Measurements from ENCODE around the gene HOXB5. TPM values are rescaled to one million over a fixed set of nuclear protein-coding genes. Genes with fewer than 3 reads are reported as not detected.

The HOXB5 gene
- not detected in 2 replicates for total RNA-seq

DNA sequence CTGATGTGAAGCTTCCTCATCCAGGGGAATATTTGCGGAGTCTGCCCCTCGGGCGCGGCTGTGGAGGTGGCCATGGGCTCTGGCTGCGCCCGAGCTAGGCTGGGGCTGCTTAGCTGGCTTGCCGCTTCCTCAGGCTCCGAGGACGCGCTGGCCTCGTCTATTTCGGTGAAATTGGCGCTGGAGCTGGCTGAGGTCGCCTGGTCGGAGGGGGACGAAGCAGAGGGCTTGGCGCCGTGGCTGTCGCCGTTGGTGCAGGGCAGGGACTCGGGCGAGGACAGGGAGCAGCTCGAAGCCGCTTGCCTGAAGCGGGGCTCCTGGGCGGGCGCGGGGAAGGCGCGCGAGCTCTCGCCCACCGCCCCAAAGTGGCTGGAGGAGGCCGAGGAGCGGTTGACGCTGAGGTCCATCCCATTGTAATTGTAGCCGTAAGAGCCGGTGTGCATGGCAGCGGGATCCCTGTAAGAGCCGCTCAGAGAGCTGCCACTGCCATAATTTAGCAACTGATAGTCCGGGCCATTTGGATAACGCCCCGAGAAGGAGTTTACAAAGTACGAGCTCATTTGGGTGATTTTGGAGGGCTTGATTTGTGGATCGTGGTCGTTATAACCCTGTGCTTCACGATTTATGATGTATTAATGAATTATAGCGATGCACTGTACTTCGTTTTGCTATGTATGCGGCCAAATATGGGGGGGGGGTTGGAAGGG lies at the start of gene HOXB5:
Gene HOXB5 (minus strand): TSS at position 654 of the 704 bp plus-strand sequence. CDS start 97 bp downstream, at position 557.

DNA sequence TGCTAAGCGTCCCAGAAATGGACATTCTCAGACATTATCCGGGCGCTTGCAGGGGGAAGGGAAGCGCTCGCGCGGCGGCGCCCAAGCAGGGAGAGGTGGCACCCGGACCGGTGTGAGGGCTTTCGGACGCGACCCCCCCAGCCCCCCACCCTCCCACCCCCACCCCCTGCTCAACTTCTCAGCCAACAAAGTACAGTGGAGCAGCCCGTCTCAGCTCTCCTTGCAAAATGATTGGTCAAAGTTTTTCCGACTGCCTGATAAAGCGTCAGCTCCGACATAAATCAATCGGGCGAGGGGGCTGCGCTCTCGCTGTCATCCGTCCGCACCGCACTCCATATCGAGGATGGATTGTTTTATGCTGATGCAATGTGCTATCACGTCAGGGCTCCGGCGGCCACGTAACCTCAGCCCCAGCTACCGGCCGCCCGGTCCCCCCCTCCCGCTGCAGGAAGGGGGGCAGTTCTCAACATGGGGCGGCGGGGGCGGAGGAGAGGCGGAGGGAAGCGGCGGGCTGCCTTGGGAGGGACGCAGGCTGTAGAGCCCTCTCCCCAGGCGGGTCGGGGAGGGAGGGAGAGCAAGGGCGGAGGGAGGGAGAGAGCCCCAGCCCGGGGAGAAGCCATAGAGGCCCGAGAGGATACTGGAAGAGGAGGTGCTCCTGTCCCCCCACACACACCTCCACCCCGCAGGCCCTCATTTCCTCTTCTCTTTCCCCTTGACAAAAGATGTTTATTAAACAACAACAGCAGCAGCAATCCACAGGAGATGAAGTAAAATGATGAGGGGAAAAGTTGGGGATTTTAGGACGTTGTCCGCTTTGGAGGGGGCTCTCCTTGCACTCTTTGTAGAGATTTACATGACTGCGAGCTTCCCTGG lies 32.9 kb upstream of the HOXB5 start, which contains the start of gene HOXB9:
Gene HOXB9 (minus strand): TSS at position 114 of the 873 bp plus-strand sequence. CDS start 89 bp downstream, at position 25.

DNA sequence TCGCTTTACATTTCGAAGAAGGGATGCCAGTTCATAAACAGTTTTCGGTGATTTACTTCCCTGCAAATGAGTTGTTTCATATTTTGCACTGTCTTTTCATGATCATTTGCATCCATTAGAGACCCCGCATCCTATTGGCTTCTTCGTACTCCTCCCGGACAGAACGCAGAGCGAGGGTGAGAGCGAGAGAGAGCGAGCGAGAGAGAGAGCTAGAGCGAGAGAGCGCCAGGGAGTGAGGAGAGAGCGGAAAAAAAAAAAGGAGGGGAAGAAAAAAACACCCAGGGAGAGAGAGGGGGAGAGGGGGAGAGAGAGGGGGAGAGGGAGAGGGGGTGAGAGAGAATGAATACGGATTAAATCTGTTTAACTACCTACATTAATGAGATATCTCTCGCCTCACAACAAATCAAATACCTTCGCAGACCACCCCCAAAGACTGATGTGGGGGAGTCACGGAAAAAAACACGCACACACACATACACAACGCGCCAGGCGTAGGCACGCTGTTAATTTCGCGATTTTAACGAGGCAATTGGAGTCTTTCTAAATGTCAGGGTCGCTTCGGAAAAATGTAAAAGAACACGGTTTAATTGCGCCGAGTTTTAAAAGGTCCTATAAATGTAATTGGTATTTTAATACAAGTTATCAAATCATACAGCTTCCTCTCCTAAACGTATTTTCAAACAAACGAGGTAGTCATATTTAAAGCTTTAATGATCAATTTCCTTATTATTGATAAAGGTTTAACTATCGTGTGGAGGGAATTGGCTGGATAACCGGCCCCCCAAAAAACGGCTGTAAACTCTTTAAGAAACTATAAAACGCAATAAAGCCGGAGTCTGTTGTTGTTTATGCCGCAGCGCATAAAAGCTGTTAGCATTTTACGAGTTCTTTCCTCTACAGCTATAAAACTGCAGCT lies 21.7 kb upstream of the HOXB5 start, which contains the start of gene HOXB8:
Gene HOXB8 (minus strand): TSS at position 246 of the 916 bp plus-strand sequence. CDS start 588 bp downstream, outside the sequence.

DNA sequence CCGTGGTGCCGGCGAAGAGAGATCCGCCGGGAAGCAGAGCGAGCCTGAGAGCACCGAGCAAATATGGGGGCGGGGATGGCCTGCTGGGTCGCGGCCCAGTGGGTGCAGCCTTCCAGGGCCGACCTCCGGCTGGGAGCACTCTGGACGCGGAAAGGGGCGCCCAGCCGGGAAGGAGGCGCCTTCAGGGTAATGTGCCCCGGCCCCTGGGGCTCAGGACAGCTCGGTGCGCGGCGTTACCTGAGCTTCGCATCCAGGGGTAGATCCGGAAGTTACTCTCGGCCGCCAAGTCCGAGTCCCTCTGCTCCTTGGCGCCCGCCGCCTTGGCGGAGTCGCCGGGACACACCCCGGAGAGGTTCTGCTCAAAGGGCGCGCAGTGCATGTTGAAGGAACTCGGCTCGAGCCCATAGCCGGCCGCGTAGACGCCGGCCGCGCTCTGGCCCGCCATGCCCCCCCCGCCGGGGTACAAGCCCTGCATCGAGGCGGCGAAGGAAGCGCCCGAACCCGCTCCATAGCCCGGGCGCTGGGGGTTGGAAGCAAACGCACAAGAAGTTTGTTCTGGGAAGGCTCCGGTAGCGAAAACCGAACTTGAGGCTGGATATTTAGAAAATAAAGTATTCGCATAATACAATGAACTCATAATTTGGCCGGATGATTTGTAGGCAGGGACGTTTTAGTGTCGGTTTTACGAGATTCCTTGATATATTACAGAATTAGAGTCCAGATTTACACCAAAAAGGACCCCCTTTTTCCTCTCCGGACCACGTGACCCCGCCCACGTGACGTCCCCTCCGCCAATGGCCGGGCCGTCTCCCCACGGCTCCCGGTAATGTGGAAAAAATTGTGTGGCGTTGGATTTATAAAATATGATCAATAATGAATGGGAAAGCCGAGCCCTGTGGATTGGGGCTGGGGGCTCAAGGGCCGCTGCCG lies 17.0 kb upstream of the HOXB5 start, which contains the start of gene HOXB7:
Gene HOXB7 (minus strand): TSS at position 736 of the 930 bp plus-strand sequence. CDS start 99 bp downstream, at position 637.

DNA sequence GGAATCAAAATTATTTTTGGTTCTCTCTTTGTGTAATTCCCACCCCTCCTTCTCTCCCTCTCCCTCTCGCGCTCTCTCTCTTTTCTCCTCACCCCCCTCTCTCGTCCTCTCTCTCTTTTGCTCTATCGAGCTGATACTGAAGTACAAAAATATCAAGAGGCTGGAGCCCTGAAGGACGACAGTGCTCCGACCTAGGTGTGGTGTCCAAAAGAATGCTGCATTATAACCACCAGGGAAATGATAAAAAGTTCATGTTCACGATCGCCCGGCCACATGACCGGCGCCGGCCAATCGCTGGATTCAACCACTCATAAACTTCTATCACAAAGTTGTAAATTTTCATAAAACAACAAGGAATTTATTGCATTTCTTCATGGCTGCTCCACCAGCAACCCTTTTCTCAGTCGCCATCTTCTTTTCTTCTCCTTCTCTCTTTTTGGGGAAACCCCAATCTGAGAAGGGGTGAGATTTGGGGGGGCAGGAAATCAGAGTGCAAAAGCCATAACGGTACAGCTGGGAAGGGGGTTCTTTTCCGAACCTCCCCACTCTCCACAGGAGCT lies 11.3 kb upstream of the HOXB5 start, which contains the start of gene HOXB6:
Gene HOXB6 (minus strand): TSS at position 217 of the 560 bp plus-strand sequence. CDS start 6,836 bp downstream, outside the sequence.

DNA sequence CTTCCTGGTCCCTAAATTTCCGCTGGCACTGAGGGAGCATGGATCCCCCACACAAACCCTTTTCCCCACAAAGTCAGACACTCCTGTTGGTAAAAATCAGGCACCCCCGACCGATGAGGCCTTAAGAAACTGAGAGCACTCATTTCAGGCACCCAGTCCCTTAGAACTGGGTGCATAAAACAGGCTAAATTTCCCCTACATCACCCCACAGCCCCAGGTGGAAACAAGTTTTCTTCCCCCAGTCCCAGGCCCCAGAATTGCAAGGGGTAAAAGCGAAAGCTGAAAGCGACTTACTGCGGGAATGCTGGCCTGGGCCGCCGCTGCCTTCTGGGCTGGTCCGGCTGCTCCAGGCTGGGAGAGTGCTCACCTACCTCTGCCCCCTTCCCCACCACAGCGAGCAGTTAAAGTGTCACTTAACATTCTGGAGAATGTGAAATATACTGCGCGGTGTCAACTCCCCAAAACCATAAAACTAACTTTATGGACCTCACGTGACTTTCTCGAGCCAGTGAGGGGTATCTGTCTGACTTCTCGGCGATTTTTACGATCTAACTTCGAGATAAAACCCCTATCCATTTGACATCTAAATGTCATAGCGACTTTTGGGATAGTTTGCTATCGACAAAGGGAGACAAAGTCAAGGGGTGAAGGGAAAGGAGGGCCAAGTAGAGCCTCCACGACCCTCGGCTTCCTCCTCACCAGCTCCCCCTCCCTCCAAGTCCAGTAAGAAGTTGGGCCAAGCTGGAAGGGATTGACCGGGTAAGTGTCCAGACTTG lies 3.6 kb downstream of the HOXB5 start, which contains the start of gene HOXB3:
Gene HOXB3 (minus strand): TSS at position 411 of the 776 bp plus-strand sequence. CDS start 37,767 bp downstream, outside the sequence.

DNA sequence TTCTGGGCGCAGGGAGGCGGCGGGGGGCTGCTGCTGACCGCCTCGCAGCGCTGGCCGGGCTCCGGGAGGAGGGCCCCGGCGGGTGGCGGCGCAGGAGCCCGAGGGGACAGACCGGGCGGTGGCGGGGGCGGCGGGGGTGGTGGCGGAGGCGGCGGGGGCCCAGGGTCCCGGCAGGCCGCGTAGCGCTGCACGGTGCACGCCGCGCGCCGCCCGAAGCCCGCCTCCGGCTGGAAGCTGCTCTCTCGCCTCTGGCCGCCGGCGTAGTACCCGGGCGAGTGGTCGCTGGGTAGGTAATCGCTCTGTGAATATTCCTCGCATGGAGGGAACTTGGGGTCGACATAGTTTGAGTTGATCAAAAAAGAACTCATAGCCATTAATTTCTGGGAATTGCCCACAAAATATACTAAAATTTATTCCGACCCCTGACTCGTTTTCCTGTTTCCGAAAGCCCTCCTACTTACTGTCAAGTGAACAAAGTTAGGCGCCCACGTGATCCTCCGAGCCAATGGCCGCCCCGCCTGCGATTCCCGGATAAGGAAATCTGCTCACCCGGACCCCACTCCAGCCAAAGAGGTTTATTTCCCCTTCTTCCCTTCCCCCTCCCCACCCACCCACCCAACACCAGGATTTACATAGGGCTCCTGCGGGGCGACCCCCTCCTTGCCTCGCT lies 15.5 kb downstream of the HOXB5 start, which contains the start of gene HOXB4:
Gene HOXB4 (minus strand): TSS at position 405 of the 670 bp plus-strand sequence. CDS start 31 bp downstream, at position 374.

DNA sequence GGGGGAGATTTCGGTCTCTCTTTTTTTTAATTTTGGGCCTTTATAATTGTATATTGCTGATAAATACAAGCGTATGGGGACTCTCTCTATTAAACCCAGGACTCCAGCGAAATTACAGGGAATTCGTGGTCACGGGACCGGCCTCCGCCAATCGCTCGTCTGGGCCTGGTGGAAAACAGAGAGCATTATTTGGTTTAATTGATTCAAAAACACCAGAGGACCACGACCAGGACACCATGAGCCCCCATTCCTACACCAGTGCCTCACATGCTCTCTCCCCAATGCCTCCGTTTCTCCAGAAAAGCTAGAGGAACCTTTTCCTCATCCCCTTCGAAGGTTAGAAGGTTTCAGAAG lies 48.6 kb downstream of the HOXB5 start, which contains the start of gene HOXB2:
Gene HOXB2 (minus strand): TSS at position 88 of the 354 bp plus-strand sequence. CDS start 198 bp downstream, outside the sequence.

Other genes starting within 250 kb of the HOXB5 start
- gene SKAP1, start 163.6 kb downstream of the HOXB5 start, total RNA-seq, result not detected in 2 replicates
- not detected in 2 replicates for gene HOXB1, start 62.8 kb downstream of the HOXB5 start, total RNA-seq
- 0.55 and 0.85 TPM in 2 replicates for gene HOXB2, start 48.7 kb downstream of the HOXB5 start, total RNA-seq
- gene HOXB4, start 15.4 kb downstream of the HOXB5 start, total RNA-seq, result under 0.01 TPM in 1 of 2 replicates, not detected in the other
- gene HOXB3, start 3.5 kb downstream of the HOXB5 start, total RNA-seq, result under 0.01 and 0.28 TPM in 2 replicates
- 0.09 TPM in 1 of 2 replicates, not detected in the other for gene HOXB6, start 11.2 kb upstream of the HOXB5 start, total RNA-seq
- not detected in 2 replicates for gene HOXB7, start 17.2 kb upstream of the HOXB5 start, total RNA-seq
- not detected in 2 replicates for gene HOXB8, start 21.5 kb upstream of the HOXB5 start, total RNA-seq
- not detected in 2 replicates for gene HOXB9, start 32.6 kb upstream of the HOXB5 start, total RNA-seq
- gene PRAC1, start 128.7 kb upstream of the HOXB5 start, total RNA-seq, result not detected in 2 replicates
- 0.46 TPM in 1 of 2 replicates, not detected in the other for gene PRAC2, start 129.4 kb upstream of the HOXB5 start, total RNA-seq
- gene HOXB13, start 135.0 kb upstream of the HOXB5 start, total RNA-seq, result 0.28 and 0.74 TPM in 2 replicates
- gene TTLL6, start 223.4 kb upstream of the HOXB5 start, total RNA-seq, result 0.18 and 0.57 TPM in 2 replicates
- 46.4 and 48.2 TPM in 2 replicates for gene CALCOCO2, start 237.3 kb upstream of the HOXB5 start, total RNA-seq